ENCODE measurements around the gene CASD1. TPM values are rescaled to one million over a fixed set of nuclear protein-coding genes. Genes with fewer than 3 reads are reported as not detected.

CASD1 gene
- total RNA-seq, 2 experiments from 2014 or later: 13.2 to 13.7 TPM

GRCh38 chr7:94529516-94529915 is 19.9 kb downstream of the CASD1 start:
- ChIA-PET CTCF (no interaction called here), POLR2A (no interaction called here)
- H3K36me3 Mint-ChIP-seq (ENCODE audit: low read depth): peaks cover 9% of the 10 kb centered on the region
- no peak for DNase-seq
- H3K9me3 Mint-ChIP-seq: no peaks in the 10 kb centered on the region
- H3K4me1 Mint-ChIP-seq: no peaks in the 10 kb centered on the region
- H3K4me3 Mint-ChIP-seq: no peak overlapping the region
- no peaks in the 10 kb centered on the region for H3K27me3 Mint-ChIP-seq
- no peak overlapping the region for H3K27ac Mint-ChIP-seq

- no peaks in the 10 kb centered on the region for H3K9me3 Mint-ChIP-seq
- H3K27ac Mint-ChIP-seq: no peak overlapping the region
- POLR2A ChIA-PET: no interaction called here
- H3K27me3 Mint-ChIP-seq: no peaks in the 10 kb centered on the region
- H3K4me3 Mint-ChIP-seq: no peak overlapping the region
- CTCF ChIA-PET: no interaction called here
- no peak for DNase-seq
- no peaks in the 10 kb centered on the region for H3K4me1 Mint-ChIP-seq
- H3K36me3 Mint-ChIP-seq (ENCODE audit: low read depth): peaks cover 15% of the 10 kb centered on the region
Measured at GRCh38 chr7:94530109-94530508, 20.5 kb downstream of the CASD1 start.

- Mint-ChIP-seq H3K27me3 (no peaks in the 10 kb centered on the region), H3K9me3 (no peaks in the 10 kb centered on the region), H3K4me1 (no peaks in the 10 kb centered on the region), H3K27ac (no peak overlapping the region), H3K4me3 (no peak overlapping the region), H3K36me3 (ENCODE audit: low read depth) (peaks cover 17% of the 10 kb centered on the region)
- ChIA-PET POLR2A (no interaction called here), CTCF (no interaction called here)
- DNase-seq: no peak
Measured at GRCh38 chr7:94532676-94533075, 23.1 kb downstream of the CASD1 start.

DNA sequence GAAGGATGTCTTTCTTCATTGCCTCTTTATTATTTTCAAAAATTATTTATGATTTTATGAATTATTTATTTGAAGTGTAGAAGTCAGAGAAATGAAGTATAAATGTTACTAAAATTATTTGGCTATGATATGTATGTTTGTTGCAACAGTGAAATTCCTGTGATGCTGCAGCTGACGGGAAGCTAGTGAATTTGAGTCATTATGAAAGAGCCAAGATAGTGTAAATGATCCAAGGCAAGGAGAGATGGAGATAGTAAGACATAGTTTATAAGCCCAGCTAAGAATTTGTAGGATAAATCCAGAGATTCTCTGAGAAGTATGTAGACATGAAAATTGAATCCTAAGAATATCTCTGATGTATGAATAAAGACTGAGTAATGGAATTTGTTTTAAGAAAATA is 30.8 kb downstream of the CASD1 start:
- ChIA-PET POLR2A (no interaction called here), CTCF (no interaction called here)
- H3K4me3 Mint-ChIP-seq: no peak overlapping the region
- H3K9me3 Mint-ChIP-seq: no peaks in the 10 kb centered on the region
- H3K36me3 Mint-ChIP-seq (ENCODE audit: low read depth): peaks cover 11% of the 10 kb centered on the region
- no peak overlapping the region for H3K27ac Mint-ChIP-seq
- H3K4me1 Mint-ChIP-seq: no peaks in the 10 kb centered on the region
- DNase-seq: no peak
- H3K27me3 Mint-ChIP-seq: no peaks in the 10 kb centered on the region

GRCh38 chr7:94547126-94547525 is 37.5 kb downstream of the CASD1 start:
- Mint-ChIP-seq H3K27me3 (no peaks in the 10 kb centered on the region), H3K27ac (no peak overlapping the region), H3K4me1 (no peaks in the 10 kb centered on the region), H3K9me3 (no peaks in the 10 kb centered on the region), H3K4me3 (no peak overlapping the region), H3K36me3 (ENCODE audit: low read depth) (peaks cover 12% of the 10 kb centered on the region)
- ChIA-PET POLR2A (no interaction called here), CTCF (no interaction called here)
- DNase-seq: no peak

DNA sequence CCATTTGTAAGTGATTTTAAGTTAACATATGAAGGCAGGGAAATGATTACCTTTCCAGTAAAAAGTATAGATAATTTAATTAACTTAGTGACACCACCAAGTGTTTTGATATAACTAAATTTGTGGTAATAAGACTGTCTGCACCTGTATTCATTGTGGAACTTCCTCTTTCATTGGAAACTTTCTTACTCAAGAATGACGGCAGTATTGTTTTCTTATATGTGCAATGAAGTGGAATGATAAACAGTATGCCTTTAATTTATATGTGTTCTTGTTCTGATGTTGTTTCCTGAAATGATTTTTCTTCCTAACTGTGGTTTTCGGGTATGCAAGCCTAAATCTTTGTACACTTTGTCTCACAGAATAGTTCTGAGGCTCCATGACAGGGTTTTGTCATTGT is 46.4 kb downstream of the CASD1 start:
- ChIA-PET CTCF (no interaction called here), POLR2A (no interaction called here)
- Mint-ChIP-seq H3K36me3 (ENCODE audit: low read depth) (peaks cover 14% of the 10 kb centered on the region), H3K4me1 (no peaks in the 10 kb centered on the region), H3K9me3 (no peaks in the 10 kb centered on the region), H3K27ac (no peak overlapping the region), H3K27me3 (no peaks in the 10 kb centered on the region), H3K4me3 (no peak overlapping the region)
- DNase-seq: no peak

DNA sequence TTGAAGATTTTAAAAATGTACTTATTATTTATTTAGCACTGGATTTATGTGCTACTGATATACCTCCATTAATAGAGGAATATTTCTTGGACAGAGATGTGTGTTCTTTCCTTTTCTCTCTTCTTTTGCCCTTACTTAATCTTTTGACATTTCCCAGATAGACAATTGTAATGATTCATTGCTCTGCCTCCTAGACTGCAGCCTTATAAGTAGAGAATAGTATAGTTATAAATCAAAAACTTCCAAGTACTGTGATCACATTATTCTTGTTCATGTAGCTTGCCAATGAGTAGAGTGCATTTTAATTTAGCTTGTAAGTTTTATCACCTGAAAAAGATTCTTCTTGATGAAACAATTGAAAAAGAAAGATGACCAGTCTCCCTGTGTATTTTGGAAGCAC is 47.6 kb downstream of the CASD1 start:
- H3K27me3 Mint-ChIP-seq: no peaks in the 10 kb centered on the region
- CTCF ChIA-PET: no interaction called here

DNA sequence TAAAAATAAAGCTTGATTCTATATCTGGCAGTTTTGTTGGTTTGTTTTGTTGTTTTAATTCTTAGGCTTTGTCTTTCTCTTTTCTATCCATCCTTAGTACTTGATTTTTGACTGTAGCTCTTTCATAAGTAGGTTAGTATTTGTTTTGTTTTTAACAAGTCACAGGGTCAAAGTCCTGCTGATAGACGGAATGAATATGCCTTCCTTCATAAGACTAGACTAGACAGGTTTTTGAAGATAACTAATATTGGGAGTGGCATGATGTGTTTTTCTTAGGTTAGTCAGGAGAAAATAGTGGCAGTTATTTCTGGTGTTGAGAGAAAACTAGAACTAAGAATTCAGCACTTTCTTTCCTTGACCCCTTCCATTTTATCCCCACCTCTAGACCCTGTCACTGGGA is 50.4 kb downstream of the CASD1 start:
- H3K9me3 Mint-ChIP-seq: no peaks in the 10 kb centered on the region
- H3K4me3 Mint-ChIP-seq: no peak overlapping the region
- no peak for DNase-seq
- H3K36me3 Mint-ChIP-seq (ENCODE audit: low read depth): peaks cover 11% of the 10 kb centered on the region
- ChIA-PET POLR2A (no interaction called here), CTCF (no interaction called here)
- no peaks in the 10 kb centered on the region for H3K4me1 Mint-ChIP-seq
- no peak overlapping the region for H3K27ac Mint-ChIP-seq
- H3K27me3 Mint-ChIP-seq: no peaks in the 10 kb centered on the region

More for the DNA sequence above, 47.6 kb downstream of the CASD1 start:
- POLR2A ChIA-PET: interaction anchor here (0.7 kb wide), 1 partner anchor 98 kb away, joined by 3 read pairs; no protein-coding TSS in a partner anchor
- Mint-ChIP-seq H3K36me3 (ENCODE audit: low read depth) (peaks cover 13% of the 10 kb centered on the region), H3K9me3 (no peaks in the 10 kb centered on the region), H3K27ac (no peak overlapping the region), H3K4me3 (no peak overlapping the region), H3K4me1 (no peaks in the 10 kb centered on the region)
- DNase-seq: no peak

- H3K4me1 Mint-ChIP-seq: no peaks in the 10 kb centered on the region
- DNase-seq: no peak
- ChIA-PET POLR2A (no interaction called here), CTCF (no interaction called here)
- no peak overlapping the region for H3K27ac Mint-ChIP-seq
- no peaks in the 10 kb centered on the region for H3K9me3 Mint-ChIP-seq
- no peak overlapping the region for H3K4me3 Mint-ChIP-seq
- H3K27me3 Mint-ChIP-seq: no peaks in the 10 kb centered on the region
- H3K36me3 Mint-ChIP-seq (ENCODE audit: low read depth): peaks cover 5% of the 10 kb centered on the region
Measured at GRCh38 chr7:94561841-94562514, 52.4 kb downstream of the CASD1 start.

- DNase-seq: no peak
- H3K4me1 Mint-ChIP-seq: no peaks in the 10 kb centered on the region
- H3K36me3 Mint-ChIP-seq (ENCODE audit: low read depth): peaks cover 5% of the 10 kb centered on the region
- no peak overlapping the region for H3K4me3 Mint-ChIP-seq
- H3K27ac Mint-ChIP-seq: no peak overlapping the region
- no peaks in the 10 kb centered on the region for H3K27me3 Mint-ChIP-seq
- ChIA-PET CTCF (interaction anchor here (1.1 kb wide), 1 partner anchor 96 kb away, joined by 3 read pairs; no protein-coding TSS in a partner anchor), POLR2A (no interaction called here)
- H3K9me3 Mint-ChIP-seq: no peaks in the 10 kb centered on the region
Measured at GRCh38 chr7:94562525-94562924, 52.9 kb downstream of the CASD1 start.

- Mint-ChIP-seq H3K27me3 (no peaks in the 10 kb centered on the region), H3K9me3 (no peaks in the 10 kb centered on the region), H3K36me3 (ENCODE audit: low read depth) (no peaks in the 10 kb centered on the region), H3K4me3 (no peak overlapping the region), H3K4me1 (no peaks in the 10 kb centered on the region), H3K27ac (no peak overlapping the region)
- ChIA-PET CTCF (no interaction called here), POLR2A (no interaction called here)
- DNase-seq: no peak
Measured at GRCh38 chr7:94565247-94565894, 55.8 kb downstream of the CASD1 start.

GRCh38 chr7:94567396-94567795 is 57.8 kb downstream of the CASD1 start:
- Mint-ChIP-seq H3K36me3 (ENCODE audit: low read depth) (peaks cover 6% of the 10 kb centered on the region), H3K27ac (no peak overlapping the region)

DNA sequence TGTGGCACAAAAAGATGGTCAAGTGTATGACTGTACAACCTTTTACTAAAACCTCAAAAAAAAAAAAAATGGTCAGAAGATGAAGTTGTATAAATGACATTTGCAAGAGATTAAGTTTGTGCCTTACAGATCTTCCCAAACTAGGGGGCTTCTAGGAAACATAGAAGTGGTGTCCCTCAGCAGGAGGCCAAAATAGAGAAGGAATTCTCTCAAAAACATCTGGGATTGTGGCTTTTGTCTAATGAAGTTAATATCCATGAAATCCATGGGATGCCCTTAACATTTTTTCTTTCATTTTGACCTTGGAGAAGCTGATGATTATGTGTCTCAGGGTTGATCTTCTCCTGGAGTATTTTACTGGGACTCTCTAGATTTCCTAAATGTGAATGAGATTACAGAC is 62.2 kb downstream of the CASD1 start:
- H3K27me3 Mint-ChIP-seq: no peaks in the 10 kb centered on the region
- peaks cover 29% of the 10 kb centered on the region for H3K9me3 Mint-ChIP-seq
- H3K36me3 Mint-ChIP-seq (ENCODE audit: low read depth): peaks cover 29% of the 10 kb centered on the region
- ChIA-PET POLR2A (no interaction called here), CTCF (interaction anchor here (1.4 kb wide), 1 partner anchor 16 kb away, joined by 3 read pairs; no protein-coding TSS in a partner anchor)
- H3K4me3 Mint-ChIP-seq: no peak overlapping the region
- H3K4me1 Mint-ChIP-seq: no peaks in the 10 kb centered on the region
- DNase-seq: no peak
- no peak overlapping the region for H3K27ac Mint-ChIP-seq

More at GRCh38 chr7:94567396-94567795, 57.8 kb downstream of the CASD1 start:
- Mint-ChIP-seq H3K27me3 (no peaks in the 10 kb centered on the region), H3K9me3 (peaks cover 2% of the 10 kb centered on the region), H3K4me1 (no peaks in the 10 kb centered on the region), H3K4me3 (no peak overlapping the region)
- ChIA-PET POLR2A (no interaction called here), CTCF (no interaction called here)
- DNase-seq: no peak

DNA sequence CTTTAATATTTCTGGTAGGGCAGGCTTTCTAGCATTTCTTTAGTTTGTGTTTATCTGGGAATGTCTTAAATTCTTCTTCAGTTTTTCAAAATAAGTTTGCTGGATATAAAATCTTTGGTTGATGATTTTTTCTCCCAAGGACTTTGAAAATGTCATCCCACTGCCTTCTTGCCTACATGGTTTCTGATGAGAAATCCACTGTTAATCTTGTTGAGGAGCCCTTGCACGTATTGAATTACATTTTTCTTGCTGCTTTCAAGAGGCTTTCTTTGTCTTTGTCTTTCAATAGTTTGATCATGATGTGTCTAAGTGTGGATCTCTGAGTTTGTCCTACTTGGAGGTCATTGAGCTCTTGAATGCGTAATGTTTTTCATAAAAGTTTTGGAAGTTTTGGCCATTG is 66.0 kb downstream of the CASD1 start:
- Mint-ChIP-seq H3K27ac (no peak overlapping the region), H3K4me1 (no peaks in the 10 kb centered on the region), H3K36me3 (ENCODE audit: low read depth) (peaks cover 35% of the 10 kb centered on the region), H3K9me3 (peaks cover 31% of the 10 kb centered on the region), H3K27me3 (no peaks in the 10 kb centered on the region), H3K4me3 (no peak overlapping the region)
- ChIA-PET POLR2A (no interaction called here), CTCF (no interaction called here)
- DNase-seq: no peak
